Lower leg skin (tissue), 4 donors: ENCODE data around the gene JMJD6. TPM values are rescaled to one million over a fixed set of nuclear protein-coding genes. Genes with fewer than 3 reads are reported as not detected.

ENCODE experiments used
- DNase-seq, 2 donors: peaks; one replicate each; pipeline ENCODE4 v3.0.0-alpha.2; 2019; ENCODE audit warnings: low spot score in 2 of 2
- H3K4me3 ChIP-seq: fragments of 200-600 bp; sonication (generic); 2 replicates; pipeline ENCODE4 v1.5.1; 2017; ENCODE audit warnings: mild to moderate bottlenecking, low read depth; ENCODE audit not compliant: poor library complexity, severe bottlenecking
- POLR2A ChIP-seq, 2 donors: fragments of 450-650 bp; IDR thresholded peaks; one replicate each; pipeline ENCODE4 v1.6.1; 2016 to 2017; ENCODE audit warnings: antibody characterized with exemption in 2 of 2, mild to moderate bottlenecking in 1 of 2, moderate library complexity in 1 of 2
- WGBS, 2 donors: methylation state at CpG; one replicate each; pipeline ENCODE4 v1.1.5; 2018; 5-methylcytosine and 5-hydroxymethylcytosine counted together
- intact Hi-C: fragments of 100-400 bp; cut with DNase I; formaldehyde crosslinking; loops from one replicate; pipeline ENCODE4 v1.15.0; 2023; ENCODE audit warnings: low total_unique reads
- total RNA-seq, 4 donors: library from RNA; depleted of rRNA; stranded (reverse); fragments of >200 nt; gene quantifications; one replicate each; pipeline ENCODE4 v1.1.0, GENCODE V29; 2016
- TF ChIP-seq, protein P1 (sequence below), 3 donors: fragments of 450-650 bp; IDR thresholded peaks; one replicate each; pipeline ENCODE4 v1.5.1; 2016; ENCODE audit warnings: antibody characterized with exemption in 3 of 3, mild to moderate bottlenecking in 3 of 3, moderate library complexity in 2 of 3

The JMJD6 gene
- total RNA-seq, 4 donors from 2014 or later: 16.1 to 28.8 (median 21.0) TPM

DNA sequence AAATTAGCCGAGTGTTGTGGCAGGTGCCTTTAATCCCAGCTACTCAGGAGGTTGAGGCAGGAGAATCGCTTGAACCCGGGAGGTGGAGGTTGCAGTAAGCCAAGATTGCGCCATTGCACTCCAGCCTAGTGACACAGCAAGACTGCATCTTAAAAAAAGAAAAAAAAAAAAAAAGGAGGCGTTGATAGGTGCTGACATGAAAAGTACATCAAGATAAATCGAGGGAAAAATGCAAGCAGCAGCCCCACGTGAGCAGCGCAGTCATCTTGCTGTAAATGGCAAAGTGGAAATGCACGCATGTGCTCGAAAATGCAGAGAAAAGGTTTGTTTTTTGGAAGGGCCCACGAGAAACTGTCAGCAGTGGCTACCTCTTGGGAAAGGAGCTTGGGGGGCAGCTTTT, 36.5 kb downstream of the JMJD6 start:
- intact Hi-C loops: no loop called here
- no peak for TF ChIP-seq POLR2A (IDR thresholded peaks at IDR 0.05)
- TF ChIP-seq, protein P1, sequence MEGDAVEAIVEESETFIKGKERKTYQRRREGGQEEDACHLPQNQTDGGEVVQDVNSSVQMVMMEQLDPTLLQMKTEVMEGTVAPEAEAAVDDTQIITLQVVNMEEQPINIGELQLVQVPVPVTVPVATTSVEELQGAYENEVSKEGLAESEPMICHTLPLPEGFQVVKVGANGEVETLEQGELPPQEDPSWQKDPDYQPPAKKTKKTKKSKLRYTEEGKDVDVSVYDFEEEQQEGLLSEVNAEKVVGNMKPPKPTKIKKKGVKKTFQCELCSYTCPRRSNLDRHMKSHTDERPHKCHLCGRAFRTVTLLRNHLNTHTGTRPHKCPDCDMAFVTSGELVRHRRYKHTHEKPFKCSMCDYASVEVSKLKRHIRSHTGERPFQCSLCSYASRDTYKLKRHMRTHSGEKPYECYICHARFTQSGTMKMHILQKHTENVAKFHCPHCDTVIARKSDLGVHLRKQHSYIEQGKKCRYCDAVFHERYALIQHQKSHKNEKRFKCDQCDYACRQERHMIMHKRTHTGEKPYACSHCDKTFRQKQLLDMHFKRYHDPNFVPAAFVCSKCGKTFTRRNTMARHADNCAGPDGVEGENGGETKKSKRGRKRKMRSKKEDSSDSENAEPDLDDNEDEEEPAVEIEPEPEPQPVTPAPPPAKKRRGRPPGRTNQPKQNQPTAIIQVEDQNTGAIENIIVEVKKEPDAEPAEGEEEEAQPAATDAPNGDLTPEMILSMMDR (IDR thresholded peaks at IDR 0.05): no peak
- DNase-seq: no peak
- WGBS, 2 donors: 88 to 91% methylated on average over 11 of the region's 11 CpGs
- no peak overlapping the region for H3K4me3 ChIP-seq

DNA sequence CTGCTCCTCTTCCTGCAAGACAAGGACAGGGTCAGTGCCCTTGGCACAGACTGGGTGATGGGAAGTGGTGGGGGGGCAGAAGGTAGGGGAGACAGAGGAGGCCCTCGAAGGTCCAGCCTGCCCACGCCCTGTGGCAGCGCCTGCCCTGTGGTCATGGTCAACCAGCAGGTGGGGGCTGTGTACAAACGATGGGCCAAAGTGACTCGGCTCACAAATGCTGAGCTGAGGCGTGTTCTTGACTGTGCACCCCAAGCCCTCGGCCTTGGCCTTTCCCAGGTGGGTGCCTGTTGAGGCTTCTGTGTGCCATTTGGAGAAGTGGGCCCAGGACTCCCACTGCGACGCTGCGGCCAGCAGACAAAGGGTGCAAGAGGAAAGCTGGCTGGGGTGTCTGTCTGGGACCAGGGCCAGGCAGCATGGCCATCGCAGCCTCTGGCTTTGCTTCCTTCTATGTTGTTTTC, 38.2 kb downstream of the JMJD6 start:
- no peak for TF ChIP-seq POLR2A (IDR thresholded peaks at IDR 0.05)
- H3K4me3 ChIP-seq: no peak overlapping the region
- no peak for DNase-seq
- intact Hi-C loops: no loop called here
- WGBS, 2 donors: 65 to 72% methylated on average over 11 of the region's 11 CpGs

DNA sequence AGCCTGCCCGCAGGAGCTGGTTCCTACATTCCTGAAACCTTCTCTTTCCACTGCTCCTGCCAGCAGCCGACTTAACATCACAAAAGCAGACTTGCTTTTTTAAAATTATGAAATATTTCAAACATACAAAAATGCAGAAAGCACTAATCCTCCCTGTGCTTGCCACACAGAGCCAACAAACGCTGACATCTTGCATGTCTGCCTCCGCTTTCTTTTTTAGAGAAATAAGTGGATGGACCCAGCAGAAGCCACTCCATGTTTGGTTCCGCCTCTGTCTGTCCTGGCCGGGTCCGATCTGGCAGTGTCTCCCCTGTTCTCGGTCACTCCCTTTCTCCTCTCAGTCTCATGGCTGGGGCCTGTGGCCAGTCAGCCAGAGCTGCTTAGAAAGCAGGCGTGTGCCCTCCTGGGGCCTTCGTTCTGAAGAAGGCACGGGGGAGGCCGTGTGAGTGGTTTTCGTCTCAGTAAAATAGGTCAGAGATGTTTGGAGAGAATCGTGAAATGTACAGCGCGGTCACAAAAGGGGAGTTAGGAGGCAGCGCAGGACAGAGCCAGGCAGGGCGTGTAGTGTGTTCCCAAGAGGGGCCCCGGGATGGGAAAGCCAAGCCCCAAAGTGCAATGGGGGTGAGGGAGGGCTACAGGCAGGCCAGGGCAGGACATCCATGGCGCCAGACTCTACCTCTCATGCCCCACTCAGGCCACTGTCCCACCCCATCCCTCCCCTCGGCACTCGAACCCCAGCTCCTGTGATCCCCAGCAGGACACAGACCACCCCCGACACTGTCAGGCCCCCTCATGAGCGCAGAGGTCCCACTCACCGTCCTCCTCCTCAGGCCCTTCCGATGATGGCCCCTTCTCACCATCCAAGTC, 38.9 kb downstream of the JMJD6 start:
- peak; percentile 56 to 92 for DNase-seq
- intact Hi-C loops: no loop called here
- whole genome bisulfite sequencing, 2 donors: 64 to 71% methylated on average over 26 of the region's 26 CpGs
- TF ChIP-seq, protein P1 (IDR thresholded peaks at IDR 0.05): no peak
- TF ChIP-seq POLR2A (IDR thresholded peaks at IDR 0.05): no peak
- H3K4me3 ChIP-seq: no peak overlapping the region

DNA sequence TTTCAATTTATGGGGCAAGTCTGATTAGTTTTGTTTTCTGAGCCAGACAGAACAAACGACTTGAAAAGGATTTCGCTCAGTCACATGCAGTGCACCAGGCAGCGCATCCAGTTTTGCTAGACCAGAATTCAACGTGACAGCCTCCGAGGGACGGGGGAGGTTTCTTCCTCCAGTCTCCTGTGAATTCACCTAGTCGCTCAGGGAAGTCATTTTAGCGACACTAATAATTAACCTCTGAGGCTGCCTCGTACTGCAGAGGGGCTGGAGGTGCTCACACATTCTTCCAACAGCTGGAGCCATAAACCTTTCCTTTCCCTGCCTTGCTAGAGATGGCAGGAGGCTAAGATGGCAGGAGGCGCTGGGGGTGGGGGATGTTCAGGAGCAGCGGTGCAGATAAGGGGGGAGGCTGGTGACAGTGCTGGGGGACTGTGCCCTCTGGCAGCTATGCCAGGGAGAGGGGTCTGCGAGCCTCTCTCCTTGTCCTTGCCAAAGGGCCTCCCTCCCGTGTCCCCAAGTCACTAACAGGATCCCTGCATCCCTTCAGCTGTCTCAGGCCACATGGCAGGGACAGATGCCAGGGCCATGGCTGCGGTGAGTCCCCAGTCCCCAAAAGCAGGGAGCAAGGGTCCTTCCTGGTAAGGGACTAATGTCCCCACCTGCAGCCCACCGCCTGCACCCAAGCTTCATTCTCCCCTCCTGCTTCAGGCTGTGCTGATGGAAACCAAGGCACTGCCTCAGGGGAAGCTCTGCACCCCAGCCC, 39.7 kb downstream of the JMJD6 start:
- TF ChIP-seq, protein P1 (IDR thresholded peaks at IDR 0.05): no peak
- no peak for TF ChIP-seq POLR2A (IDR thresholded peaks at IDR 0.05)
- no peak for DNase-seq
- 72% methylated on average over 15 of the region's 15 CpGs for WGBS, 2 donors
- no peak overlapping the region for H3K4me3 ChIP-seq
- intact Hi-C loops: no loop called here

DNA sequence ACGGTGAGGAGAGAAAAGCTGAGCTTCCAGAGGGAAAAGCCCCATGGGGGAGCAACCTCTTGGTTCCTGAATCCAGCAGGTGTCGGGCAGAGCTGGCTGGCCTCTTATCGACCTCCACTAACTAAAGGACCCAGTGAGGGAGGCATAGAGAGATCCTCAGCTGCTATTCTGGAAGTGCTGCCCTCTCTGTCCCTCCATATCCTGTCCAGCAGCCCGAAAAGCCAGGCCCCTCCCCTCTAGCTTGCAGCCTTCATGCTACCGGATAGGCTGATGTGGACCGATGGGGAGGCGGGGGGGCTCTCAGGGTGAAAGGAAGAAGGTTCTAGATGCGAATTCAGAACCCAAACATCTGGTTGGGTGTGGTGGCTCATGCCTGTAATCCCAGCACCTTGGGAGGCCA, 40.6 kb downstream of the JMJD6 start:
- no peak overlapping the region for H3K4me3 ChIP-seq
- 79 to 93% methylated on average over 8 of the region's 8 CpGs for WGBS, 2 donors
- DNase-seq: no peak
- intact Hi-C loops: no loop called here
- TF ChIP-seq, protein P1 (IDR thresholded peaks at IDR 0.05): no peak
- TF ChIP-seq POLR2A (IDR thresholded peaks at IDR 0.05): no peak

DNA sequence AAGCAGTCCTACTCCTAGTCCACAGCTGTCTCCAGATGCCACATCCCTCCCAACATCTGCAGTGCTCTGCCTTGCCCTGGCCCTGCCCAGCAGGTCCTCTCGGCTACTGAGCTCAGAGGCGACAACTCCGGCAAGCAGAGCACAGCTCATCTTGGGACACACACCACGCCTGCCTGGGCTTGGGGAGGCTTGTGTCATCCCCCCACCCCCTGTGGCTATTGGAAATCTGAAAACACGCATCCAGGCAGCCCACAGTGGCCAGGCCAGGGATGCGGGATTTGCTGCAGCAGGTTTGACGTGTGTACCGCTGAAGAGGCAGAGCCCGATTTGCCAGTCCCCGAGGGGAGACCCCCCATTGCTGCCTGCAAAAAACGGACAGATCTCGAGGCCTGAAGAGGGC, 41.0 kb downstream of the JMJD6 start:
- DNase-seq: no peak
- WGBS, 2 donors: 85 to 88% methylated on average over 10 to 11 of the region's 12 CpGs
- intact Hi-C loops: no loop called here
- H3K4me3 ChIP-seq: no peak overlapping the region
- TF ChIP-seq, protein P1 (IDR thresholded peaks at IDR 0.05): no peak
- TF ChIP-seq POLR2A (IDR thresholded peaks at IDR 0.05): no peak
